ENCODE measurements around the gene GP1BA.

GP1BA gene

DNA sequence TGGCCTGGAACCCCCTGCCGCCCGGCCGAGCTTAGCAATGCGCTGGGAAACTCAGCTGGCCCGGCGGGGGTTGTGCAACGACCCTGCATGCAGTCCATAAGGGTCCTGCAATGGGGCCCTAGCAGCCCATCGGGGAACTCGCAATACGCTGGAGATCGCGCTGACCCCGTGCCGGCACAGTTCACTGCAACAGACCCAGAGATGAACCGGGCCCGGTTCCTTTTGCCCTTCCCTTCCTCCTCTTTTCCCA, 7.4 kb downstream of the GP1BA start:
- peak overlapping the region; percentile 92 for H3K4me3 ChIP-seq (ENCODE audit: low read depth, low read length)
- TF ChIP-seq, protein P1, sequence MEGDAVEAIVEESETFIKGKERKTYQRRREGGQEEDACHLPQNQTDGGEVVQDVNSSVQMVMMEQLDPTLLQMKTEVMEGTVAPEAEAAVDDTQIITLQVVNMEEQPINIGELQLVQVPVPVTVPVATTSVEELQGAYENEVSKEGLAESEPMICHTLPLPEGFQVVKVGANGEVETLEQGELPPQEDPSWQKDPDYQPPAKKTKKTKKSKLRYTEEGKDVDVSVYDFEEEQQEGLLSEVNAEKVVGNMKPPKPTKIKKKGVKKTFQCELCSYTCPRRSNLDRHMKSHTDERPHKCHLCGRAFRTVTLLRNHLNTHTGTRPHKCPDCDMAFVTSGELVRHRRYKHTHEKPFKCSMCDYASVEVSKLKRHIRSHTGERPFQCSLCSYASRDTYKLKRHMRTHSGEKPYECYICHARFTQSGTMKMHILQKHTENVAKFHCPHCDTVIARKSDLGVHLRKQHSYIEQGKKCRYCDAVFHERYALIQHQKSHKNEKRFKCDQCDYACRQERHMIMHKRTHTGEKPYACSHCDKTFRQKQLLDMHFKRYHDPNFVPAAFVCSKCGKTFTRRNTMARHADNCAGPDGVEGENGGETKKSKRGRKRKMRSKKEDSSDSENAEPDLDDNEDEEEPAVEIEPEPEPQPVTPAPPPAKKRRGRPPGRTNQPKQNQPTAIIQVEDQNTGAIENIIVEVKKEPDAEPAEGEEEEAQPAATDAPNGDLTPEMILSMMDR (IDR thresholded peaks at IDR 0.05; ENCODE audit: insufficient read depth, low read depth, low read length, missing control alignments): no peak
- DNase-seq (ENCODE audit: low read depth): no peak

DNA sequence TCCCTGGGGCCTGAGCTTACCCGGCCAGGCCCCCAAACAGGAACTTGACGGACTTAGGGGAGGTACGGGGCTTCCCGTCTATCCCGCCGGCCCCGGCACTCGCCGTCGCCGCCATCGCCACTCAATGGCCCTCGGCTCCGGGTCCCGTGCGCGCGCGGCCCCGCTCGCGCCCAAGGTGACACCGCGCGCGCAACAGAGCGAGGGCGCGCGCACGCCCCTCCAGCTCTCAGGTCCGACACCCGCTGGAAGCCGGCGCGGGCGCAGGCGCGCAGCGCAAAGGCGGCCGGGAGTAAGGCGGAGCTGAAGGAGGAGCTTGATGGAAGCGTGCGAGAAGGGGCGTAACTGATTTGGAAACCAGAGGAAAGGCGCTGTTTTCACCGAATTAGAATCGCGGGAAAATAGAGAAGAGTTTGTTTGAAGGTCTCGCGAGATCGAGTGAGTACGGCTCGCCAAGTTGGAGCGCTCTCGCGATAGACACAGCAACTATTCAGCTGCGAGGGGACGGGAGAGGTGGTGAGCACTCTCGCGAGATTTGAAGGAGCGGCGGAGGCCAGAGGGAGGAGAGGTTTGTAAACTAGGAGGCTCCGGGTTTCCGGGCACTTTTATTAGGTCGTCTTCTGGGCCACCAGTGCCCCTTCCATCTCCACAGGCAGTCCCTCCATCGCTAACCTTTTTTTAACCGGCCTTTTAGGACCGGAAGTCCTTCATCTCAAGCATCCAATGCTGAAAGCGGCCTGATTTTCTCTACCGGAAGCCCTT, 7.9 kb downstream of the GP1BA start, which contains the start of the genes RNF167 and SLC25A11:
Gene RNF167, plus strand, starts transcription at position 473 of the 759 bp plus-strand sequence. CDS start 642 bp downstream, outside the sequence.
Gene SLC25A11, minus strand, starts transcription at position 251 of the 759 bp plus-strand sequence. Its CDS starts 136 bp downstream, at position 115.
- TF ChIP-seq, protein P1 (IDR thresholded peaks at IDR 0.05; ENCODE audit: insufficient read depth, low read depth, low read length, missing control alignments): no peak
- peak; percentile 100 for DNase-seq (ENCODE audit: low read depth)
- H3K4me3 ChIP-seq (ENCODE audit: low read depth, low read length): peak within 1 kb of the TSS; percentile 97

- peak; percentile 67 for DNase-seq (ENCODE audit: low read depth)
- TF ChIP-seq, protein P1 (IDR thresholded peaks at IDR 0.05; ENCODE audit: insufficient read depth, low read depth, low read length, missing control alignments): no peak
- peak overlapping the region; percentile 97 for H3K4me3 ChIP-seq (ENCODE audit: low read depth, low read length)
Observed at GRCh38 chr17:4940555-4941318, 8.7 kb downstream of the GP1BA start.

DNA sequence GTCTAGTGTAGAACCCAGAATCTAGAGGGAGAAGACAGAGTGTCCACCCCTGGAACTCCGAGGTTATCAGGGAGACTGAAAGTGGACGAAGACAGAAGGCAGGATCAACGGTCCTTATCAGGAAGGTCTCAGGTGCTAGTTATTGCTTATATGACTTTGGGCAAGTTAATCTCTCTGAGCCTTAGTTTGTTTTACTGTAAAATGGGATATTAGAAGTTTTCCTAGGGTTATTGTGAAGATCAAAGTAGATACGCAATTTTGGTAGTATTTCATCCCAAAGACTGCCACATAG, 9.2 kb downstream of the GP1BA start:
- peak overlapping the region; percentile 97 for H3K4me3 ChIP-seq (ENCODE audit: low read depth, low read length)
- no peak for DNase-seq (ENCODE audit: low read depth)
- TF ChIP-seq, protein P1 (IDR thresholded peaks at IDR 0.05; ENCODE audit: insufficient read depth, low read depth, low read length, missing control alignments): no peak

DNA sequence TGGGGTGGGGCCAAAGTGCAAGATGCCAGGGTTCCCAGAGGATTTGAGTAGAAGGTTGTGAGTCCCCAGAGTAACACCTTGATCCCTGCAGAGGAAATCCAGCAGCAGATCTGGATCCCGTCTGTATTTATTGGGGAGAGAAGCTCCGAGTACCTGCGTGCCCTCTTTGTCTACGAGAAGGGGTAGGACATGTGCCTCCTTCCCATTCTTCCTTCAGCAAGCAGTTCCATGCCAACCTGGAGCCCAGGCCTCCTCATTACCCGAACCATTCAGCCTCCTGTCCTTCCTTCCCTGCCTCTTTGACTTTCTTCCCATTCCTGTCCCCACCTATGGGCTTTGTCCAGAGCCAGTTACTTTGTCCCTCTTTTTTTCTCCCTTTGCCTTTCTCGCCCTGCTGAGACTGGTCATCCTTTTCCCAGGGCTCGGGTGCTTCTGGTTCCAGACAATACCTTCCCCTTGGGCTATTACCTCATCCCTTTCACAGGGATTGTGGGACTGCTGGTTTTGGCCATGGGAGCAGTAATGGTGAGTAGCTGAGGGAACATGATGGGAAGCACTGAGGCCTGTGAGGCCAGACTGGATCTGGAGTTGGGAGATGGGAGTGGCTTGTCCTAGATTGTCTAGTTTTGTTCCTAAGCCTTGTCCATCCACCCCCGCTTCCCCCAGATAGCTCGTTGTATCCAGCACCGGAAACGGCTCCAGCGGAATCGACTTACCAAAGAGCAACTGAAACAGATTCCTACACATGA, 10.9 kb downstream of the GP1BA start:
- TF ChIP-seq, protein P1 (IDR thresholded peaks at IDR 0.05; ENCODE audit: insufficient read depth, low read depth, low read length, missing control alignments): no peak
- no peak for DNase-seq (ENCODE audit: low read depth)

GRCh38 chr17:4944163-4944553, 12.1 kb downstream of the GP1BA start:
- peak overlapping the region; percentile 81 for H3K4me3 ChIP-seq (ENCODE audit: low read depth, low read length)
- TF ChIP-seq, protein P1 (IDR thresholded peaks at IDR 0.05; ENCODE audit: insufficient read depth, low read depth, low read length, missing control alignments): no peak
- DNase-seq (ENCODE audit: low read depth): peak; percentile 87

More for the DNA sequence above, 10.9 kb downstream of the GP1BA start:
- no peak overlapping the region for H3K4me3 ChIP-seq (ENCODE audit: low read depth, low read length)
